Activated CD4-positive, alpha-beta T cell treated with anti-CD3 and anti-CD28 coated beads, Interleukin-2, amount 50 U/mL, for 4 hours (primary cell): Measurements from ENCODE around the gene TVP23A.
"Not testable (repeated sequence)": the region's sequence is repeated elsewhere in the genome, so short reads cannot be mapped to it uniquely, and the experiment has no call there.

Experiments used
- DNase-seq, 2 experiments: peaks; one replicate each; pipeline ENCODE4 v3.0.0-alpha.2; 2020

TVP23A gene

DNA sequence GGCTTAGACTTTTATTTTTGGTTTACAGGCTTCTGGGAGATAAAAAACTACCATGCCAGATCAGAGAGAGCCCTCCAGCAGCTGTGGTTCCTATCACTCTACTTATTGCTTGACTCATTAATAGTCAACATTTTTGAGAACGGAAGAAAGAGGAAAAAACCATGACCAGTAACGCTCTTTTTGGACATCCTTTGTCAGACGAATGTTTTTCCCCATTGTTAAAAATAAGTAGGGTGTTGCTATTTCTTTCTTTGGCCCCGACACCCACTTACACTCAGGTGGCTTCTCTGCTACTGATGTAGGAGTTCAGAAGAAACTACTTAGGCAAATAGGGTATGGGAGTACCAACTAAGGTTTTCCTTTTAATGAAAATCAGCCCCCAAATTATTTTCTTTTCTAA is 27.5 kb downstream of the TVP23A start:
- no peak for DNase-seq

DNA sequence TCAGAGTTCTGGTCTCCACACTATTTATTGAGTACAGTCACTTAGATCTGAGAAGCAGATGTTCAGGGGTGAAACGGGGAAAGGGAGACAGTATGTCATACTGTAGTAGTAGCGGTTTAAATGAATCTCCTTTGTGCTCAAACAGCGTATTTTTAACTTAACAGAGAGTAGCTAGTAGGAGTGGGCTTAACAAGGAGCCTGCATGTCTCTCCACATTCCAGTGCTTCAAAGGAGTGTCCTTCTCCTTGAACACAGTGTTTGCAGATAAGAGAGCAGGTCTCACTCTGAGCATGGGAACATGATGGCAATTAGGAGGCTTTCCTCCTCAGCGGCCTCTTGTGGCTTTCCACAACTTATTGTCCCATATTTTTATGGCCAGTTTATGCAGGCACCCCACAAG is 30.0 kb downstream of the TVP23A start:
- DNase-seq = not testable (repeated sequence)

DNA sequence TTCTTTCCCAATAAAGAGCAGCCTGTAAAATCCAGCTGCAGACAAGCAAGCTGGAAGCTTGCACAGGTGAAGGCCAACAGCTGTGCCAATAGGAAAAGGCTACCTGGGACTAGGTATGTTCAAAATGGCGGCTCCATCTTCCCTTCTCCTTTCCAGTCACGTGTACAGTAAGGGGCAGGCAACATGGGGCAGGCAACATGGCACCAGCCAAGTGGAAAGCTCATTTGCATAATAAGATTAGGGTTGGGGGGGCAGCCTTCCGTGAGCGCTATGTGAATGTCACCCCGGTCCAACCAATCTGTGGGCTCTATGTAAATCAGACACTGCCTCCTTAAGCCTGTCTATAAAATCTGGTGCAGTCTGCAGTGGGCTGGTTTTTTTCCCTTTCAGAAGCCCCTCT is 31.3 kb downstream of the TVP23A start:
- DNase-seq = no peak

DNA sequence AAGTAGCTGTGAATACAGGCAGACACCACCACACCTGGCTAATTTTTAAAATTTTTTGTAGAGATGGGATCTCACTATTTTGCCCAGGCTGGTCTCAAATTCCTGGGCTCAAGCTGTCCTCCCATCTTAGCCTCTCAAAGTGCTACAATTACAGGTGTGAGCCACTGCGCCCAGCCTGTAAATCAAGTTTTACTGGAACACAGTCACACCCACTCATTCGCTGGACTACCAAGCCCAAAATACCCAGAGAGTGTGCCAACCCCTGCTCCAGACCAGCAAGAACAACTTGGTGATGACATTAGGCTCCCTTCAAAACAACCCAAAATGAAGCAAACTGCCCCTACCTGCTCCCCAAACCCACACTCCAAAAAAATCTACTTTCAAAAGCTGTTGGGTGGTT is 36.0 kb downstream of the TVP23A start:
- DNase-seq = no peak

DNA sequence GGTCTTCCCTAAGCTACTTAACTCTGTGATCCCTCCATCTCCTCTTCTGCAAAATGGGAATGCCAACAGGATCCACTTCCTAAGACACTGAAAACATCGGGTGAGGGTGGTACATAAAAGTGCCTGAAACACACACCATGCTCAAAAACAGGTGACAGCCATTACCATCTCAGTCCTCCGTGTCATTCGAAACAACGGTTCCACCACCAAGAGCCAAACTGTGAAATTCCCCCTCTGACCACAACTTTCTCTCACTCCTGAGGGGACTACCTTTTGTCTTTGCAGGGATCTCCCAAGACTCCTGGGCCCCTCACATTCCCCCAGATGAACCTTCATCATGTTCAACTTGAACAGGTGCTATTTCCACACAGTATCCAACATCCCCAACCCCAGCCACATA is 38.0 kb downstream of the TVP23A start:
- no peak for DNase-seq

DNA sequence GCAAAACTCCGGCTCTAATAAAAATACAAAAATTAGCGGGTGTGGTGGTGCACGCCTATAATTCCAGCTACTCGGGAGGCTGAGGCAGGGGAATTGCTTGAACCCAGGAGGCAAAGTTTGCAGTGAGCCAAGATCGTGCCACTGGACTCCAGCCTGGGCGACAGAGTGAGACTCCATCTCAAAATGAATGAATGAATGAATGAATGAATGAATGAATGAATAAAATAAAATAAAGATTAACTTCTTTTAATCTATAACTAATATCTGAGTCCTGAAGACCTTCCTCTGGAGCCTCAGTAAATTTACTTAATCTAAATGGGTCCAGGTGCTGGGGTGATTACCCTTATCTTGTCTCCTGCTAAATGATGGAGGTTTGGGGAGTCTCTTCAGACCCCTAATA is 38.7 kb downstream of the TVP23A start:
- not testable (repeated sequence) for DNase-seq

DNA sequence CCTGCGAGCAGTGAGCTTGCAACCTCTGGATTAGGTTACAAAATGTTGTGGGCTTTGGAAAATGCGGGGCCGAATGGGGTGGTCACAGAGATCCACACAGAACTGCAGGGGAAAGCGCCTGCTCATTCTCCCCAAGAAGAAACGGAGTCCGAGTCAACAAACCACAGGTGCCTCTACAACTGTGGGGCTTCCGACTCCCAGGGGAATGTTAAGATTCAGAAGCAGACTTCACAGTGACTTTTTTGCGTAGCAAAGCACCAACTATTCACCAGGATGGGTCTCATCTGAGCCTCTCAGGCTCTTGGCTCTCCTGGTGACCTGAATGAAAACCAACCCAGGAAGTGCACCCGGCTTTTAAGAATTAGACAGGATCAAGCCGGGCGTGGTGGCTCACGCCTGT is 41.2 kb downstream of the TVP23A start:
- no peak for DNase-seq

DNA sequence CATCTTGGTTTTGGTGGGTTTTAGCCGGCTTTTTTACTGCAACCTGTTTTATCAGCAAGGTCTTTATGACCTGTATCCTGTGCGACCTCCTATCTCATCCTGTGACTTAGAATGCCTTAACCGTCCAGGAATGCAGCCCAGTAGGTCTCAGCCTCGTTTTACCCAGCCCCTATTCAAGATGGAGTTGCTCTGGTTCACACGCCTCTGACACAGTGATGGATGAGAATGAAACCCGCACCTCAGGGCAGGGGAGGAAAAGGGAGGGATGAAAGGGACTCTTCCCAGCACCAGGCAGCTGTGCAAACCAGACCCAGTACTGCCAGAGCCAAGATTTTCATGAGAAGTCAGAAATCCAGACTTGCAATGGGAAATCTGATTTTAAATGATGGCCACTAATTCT is 41.7 kb downstream of the TVP23A start:
- not testable (repeated sequence) for DNase-seq

DNA sequence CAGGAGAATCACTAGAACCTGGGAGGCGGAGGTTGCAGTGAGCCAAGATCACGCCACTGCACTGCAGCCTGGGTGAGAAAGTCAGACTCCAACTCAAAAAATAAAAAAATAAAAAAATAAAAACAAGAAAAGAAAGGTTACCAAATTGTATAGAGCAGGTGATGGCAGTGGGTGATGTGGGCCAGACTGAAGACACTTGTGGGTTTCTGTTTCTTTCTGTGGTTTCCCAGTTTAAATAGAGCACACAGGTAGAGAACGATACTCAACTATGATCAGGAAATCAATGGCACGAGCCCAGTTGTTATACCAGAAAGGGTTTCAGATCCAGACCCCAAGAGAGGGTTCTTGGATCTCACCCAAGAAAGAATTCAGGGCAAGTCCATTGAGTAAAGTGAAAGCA is 42.3 kb downstream of the TVP23A start:
- DNase-seq = no peak

DNA sequence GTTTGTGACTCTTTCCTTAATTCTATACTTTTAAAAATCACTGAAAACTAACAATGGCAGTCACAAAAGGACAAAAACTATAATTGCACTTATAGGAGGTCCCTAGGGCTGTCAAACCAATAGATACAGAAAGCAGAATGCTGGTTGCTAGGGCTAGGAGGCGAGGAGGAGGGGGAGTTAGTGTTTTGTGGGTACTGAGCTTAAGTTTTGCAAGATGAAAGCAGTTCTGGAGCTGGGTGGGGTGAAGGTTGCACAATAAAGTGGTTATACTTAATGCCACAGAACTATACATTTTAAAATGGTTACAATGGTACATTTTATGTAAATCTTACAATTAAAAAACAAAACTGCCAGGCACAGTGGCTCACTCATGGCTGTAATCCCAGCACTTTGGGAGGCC is 47.7 kb downstream of the TVP23A start:
- no peak for DNase-seq

DNA sequence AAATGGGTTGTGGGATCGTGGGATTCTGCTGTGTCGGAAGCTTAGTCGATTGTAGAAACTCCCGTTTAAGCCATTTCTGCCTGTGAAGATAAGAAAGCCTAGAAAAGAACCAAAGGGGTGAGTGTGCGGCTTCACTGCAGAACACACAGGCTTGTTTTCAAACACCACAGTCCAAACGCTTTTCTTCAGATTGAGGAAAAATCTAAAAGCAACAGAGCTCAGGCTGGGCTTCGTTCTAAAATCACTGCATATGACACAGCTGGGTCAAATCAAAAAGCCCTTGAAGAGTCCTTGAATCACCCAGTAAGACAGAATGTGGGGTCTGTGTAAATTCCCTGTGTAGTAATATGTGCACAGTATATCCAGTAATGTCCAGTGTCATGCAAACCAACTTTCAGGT is 49.2 kb downstream of the TVP23A start:
- DNase-seq = no peak

DNA sequence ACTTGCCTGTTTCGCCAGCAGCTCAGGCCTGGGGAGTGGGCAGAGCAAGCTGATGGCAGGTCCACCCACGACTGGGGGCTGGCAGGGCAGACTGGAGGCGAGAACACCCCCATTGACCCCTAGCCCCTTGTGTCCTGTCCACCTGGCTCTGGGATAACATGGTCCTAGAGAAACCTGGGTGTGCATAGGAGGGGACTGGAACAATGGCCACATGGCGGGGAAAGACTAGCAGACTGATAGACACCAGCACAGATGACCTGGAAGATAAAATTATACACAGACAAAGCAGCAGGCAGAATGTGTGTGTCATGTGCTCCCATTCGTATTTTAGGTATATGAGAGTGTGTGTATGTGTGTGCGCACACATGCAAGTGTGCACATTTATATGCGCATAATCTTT is 51.5 kb downstream of the TVP23A start:
- DNase-seq = no peak

DNA sequence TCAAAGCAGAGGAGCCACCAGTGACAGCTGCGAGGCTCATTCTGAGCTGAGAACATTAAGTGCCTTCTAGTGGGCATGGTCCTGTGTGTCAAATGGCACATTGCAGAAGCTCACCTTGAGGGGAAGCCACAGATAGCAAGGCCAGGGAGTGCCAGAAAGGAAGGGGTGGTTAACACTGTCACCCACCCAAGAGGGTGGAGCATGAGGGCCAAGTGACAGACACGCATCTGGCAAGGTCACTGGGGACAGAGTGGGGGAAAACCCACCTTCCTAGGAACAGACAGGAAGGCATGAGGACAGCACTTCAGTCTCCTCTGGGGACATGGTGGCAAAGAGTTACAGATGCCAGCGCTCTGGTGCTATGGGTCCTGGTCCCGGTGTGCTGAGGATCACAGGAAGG is 52.8 kb downstream of the TVP23A start:
- DNase-seq = no peak

DNA sequence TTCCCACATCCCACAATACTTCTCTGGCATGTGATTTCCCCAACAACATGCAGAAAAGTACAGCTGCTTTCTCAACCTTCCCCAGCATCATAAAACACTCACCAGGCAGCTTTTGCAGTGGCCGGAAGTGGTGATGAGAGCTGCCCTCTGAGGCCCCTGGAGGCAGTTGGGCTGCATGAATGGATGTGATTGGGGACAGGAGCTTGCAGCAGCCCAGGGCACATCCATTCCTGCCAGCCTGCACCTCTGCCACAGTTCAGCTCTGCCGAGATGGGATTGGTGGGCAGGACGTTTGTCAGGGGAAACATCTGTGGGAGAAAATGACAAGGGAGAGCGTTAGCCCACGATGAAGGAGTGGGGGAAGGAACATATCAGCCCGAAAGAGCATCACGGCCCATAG is 55.1 kb downstream of the TVP23A start:
- no peak for DNase-seq

DNA sequence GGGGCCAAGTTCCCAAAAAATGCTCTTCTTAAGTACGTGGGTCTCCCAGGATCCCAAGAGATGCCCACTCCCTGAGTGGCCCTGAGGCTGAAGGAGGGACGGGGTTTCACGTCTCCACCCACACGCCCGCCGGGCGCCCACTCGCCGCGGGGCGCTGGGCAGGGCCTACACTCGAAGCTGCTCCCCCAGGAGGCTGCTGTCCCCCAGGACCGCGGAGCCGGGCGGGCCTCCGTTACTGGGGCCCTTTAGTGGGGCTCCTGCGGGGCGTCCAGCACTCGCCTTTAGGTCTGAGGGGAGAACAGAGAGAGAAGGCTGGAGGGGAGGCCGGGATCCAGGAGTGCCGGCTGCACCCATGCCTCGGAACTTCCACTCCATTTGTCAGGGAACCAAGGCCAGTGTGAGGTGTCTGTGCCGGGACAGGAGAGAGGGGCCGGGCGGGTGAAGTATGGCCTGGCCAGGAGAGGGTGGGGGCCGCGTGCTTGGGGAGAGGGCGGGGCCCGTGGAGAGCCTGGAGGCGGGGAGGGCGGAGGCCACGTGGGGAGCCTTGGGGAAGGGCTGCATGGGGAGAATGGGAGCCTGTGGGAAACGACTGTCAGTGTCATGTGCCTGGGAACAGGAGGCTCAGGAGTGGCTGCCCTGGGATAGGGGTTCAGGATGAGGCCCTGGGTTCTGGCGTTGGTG is 56.1 kb downstream of the TVP23A start:
- DNase-seq = no peak

DNA sequence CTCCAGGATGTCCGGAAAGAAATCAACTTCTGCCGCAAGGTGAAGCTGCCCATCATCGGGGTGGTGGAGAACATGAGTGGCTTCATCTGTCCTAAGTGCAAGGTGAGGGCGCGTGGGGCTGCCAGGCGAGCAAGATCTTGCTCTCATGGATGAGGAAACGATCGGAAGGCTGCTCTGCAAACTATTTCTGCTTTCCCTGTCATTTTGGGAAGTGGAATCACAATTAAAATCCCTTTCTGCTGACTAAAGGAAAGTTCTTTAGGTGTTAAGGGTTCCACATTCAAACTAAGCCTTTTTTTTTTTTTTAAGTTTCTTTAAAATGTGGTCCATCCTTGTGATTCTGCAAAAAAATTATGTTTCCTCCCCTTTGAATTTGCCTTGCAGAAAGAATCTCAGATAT is 57.2 kb downstream of the TVP23A start:
- DNase-seq = no peak

DNA sequence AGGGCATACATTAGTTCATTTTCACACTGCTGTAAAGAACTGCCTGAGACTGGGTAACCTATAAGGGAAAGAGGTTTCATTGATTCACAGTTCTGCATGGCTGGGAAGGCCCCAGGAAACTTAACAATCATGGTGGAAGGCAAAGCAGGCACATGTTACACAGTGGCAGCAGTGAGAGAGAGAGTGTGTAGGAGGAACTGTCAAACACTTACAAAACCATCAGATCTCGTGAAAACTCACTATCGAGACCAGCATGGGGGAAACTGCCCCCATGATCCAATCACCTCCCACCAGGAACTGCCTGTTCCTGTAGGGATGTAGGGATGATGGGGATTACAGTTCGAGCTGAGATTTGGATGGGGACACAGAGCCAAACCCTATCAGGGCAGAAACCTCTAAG is 57.7 kb downstream of the TVP23A start:
- DNase-seq = no peak

DNA sequence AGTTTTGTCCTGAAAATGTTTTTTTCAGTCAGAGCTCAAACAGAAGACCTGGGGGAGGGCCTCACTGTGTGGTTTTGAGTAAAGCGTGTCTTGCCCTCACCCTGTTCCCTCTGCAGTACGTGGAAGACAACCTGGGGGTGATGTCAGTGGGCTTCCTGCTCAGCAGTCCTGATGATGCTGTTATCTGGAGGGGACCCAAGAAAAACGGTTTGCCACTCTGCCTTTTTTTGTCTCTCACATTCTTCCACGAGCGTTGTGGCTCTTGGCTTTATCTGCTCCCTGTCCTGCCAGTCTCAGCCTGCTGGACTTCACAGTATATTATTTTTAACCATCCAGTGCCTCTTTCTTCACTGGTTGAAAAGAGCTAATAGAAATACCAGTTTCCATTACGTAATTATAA is 62.0 kb downstream of the TVP23A start:
- no peak for DNase-seq

DNA sequence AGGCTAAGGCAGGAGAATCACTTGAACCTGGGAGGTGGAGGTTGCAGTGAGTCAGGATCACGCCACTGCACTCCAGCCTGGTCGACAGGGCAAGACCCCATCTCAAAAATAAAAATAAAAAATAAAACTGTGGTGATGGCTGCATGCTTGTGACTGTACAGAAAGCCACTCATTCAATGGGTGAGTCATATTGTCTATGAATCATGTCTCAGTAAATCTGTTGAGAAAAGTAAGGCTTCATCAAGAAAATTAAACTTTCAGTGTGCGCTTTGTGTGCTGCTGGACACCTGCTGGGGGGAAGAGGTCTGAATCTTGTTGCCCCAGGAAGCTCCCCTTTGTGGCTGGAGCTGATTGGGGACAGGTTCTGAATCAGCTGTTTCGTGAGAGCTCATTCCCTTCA is 63.7 kb downstream of the TVP23A start:
- no peak for DNase-seq

DNA sequence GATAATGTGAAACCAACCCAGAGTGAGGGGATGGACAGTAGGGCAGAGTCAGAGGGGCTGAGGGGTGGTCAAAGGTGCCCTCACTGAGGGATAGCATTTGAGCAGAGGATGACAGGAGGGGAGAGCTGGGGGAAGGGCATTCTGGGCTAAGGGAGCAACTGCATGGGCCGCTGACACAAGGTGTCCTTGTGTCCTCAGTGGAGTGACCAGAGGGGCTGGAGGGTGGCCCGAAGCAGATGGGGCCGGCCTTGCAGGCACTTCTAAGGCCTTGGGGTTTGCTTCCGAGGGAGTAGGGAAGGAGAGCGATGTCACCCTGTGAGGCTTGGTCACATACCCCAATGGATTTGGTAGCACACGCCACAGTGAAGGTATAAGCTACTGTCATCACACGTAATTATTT is 64.9 kb downstream of the TVP23A start:
- no peak for DNase-seq

DNA sequence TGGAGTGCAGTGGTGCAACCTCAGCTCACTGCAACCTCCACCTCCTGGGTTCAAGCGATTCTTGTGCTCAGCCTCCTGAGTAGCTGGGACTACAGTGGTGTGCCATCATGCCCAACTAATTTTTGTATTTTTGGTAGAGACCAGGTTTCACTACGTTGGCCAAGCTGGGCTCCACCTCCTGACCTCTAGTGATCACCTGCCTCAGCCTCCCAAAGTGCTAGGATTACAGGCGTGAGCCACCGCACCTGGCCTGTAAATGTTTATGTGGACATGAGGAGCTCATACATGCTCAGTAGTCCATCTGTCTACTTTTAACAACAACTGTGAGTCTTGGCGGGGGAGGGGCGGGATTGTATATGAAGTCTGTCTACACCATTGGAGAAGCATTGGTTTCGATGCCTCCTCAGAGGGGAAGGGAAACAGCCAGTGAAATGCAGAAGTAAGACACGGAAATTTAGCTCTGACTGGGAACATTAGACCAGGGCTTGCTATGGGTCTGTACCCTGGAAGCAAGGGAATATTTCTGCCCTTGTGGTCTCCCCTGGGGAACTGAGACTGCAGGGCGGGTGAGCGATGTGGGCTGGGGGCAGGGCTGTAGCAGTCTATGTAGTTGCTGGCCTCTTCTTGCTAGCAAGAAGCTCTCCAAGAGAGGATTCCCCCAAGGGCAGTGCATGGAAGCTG is 65.6 kb downstream of the TVP23A start:
- DNase-seq = no peak

DNA sequence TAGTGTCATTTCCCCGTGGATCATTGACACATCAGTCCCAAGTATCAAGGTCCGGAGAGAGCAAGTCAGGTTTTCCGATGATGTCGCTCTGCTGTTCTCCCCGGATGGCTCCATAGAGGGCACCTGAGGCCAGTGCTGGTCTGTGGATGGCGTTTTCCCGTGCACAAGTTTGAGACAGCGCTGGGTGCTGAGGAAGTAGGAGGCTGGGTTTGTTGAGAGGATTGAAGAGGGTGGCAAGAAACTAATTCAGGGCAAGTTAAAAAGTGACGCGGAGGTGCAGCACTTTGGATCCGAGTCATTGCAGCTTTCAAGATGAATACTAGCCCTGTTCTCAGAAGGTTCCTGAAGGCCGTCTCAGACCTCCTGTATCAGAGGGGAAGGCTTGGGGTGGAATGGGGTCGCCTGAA is 67.3 kb downstream of the TVP23A start:
- DNase-seq = no peak

DNA sequence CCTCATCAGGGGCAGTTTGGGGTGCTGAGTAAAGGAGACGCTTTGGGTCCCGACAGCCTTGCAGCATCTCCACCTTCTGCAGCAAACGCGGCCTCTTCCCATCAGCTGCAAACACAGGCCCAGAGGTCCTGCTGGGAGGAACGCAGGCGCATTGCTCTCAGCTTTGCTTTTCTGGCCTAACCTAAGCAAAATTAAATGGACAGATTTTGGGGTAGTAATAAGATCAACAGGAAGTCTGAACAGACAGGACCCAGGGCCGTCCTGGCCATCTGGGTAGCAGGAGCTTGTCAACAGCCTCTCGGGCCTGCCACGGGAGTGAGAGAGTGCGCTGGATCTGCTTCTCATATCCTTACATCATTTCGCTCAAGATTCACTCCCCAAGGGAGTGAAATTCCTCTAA is 67.8 kb downstream of the TVP23A start:
- no peak for DNase-seq

DNA sequence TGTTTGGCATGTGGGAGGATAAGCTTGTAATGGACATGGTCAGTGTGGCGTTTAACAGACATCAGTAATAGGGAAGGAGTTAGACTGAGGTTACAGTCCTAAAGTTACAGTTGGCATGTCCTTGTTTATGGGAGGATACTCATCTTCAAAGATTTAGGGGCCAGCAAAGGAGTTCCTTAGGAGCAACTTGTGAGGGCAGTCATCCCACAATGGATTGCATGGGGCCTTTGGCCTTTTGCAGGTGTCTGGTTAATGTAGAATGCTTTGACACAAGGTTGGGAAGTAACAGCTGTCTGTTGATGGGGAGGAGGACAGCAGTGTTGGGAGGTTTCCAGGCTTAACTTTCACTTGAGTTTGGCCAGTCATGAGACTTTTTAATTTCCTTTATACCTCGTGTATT is 72.8 kb downstream of the TVP23A start:
- DNase-seq = no peak

DNA sequence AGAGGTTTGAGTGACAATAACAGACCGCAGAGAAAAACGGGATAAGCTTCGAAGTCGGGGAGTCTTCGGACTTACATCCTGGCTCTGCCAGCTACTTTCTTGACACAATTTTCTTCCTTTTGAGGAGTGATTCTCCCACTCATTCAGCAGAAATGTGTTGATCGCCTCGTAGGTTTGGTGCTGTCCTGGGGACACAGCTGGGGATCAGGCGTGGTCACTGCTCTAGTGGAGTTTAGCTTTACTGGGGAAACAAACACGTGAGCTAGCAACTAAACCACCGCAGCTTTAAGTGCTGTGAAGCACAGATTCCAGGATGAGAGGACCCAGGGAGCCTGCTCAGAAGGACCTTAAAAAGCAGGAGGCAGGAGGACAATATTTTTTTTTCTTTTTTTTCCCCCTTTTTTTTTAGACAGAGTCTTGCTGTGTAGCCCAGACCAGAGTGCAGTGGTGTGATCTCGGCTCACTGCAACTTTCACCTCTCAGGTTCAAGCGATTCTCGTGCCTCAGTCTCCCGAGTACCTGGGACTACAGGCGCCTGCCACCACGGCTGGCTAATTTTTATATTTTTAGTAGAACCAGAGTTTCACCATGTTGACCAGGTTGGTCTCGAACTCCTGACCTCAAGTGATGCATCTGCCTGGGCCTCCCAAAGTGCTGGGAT is 74.1 kb downstream of the TVP23A start:
- DNase-seq = no peak
